CD4-positive, CD25-positive, alpha-beta regulatory T cell (primary cell): ENCODE results near the gene ACSL1. TPM values are rescaled to one million over a fixed set of nuclear protein-coding genes. Genes with fewer than 3 reads are reported as not detected.

Source experiments
- ATAC-seq, 2 donors: fragments of 150-1000 bp; cut with Tn5 transposase; one replicate each; pipeline ENCODE4 v1.10.0; 2021; ENCODE audit warnings: low read depth in 2 of 2, moderate number of reproducible peaks in 2 of 2, moderate library complexity in 1 of 2
- DNase-seq, 3 donors: peaks; one replicate each; pipeline versions ENCODE4 v3.0.0 to v3.0.0-alpha.2; 2012 to 2022; ENCODE audit warnings: mixed read lengths in 1 of 3
- H3K27ac ChIP-seq: one replicate; pipeline ENCODE4 v1.7.0; 2013; ENCODE audit warnings: mild to moderate bottlenecking, low read length; ENCODE audit not compliant: insufficient read depth, poor library complexity, severe bottlenecking
- H3K27me3 ChIP-seq: one replicate; pipeline ENCODE4 v1.7.0; 2013; ENCODE audit warnings: low read length; ENCODE audit not compliant: control insufficient read depth, insufficient read depth
- H3K36me3 ChIP-seq: one replicate; pipeline ENCODE4 v1.7.0; 2013; ENCODE audit warnings: mild to moderate bottlenecking, low read length, moderate library complexity; ENCODE audit not compliant: control insufficient read depth, insufficient read depth
- H3K4me1 ChIP-seq: 2 replicates; pipeline ENCODE4 v1.7.0; 2013; ENCODE audit warnings: mild to moderate bottlenecking, low read length; ENCODE audit not compliant: insufficient read depth, control insufficient read depth, poor library complexity, severe bottlenecking
- H3K4me3 ChIP-seq: one replicate; pipeline ENCODE4 v1.7.0; 2013; ENCODE audit warnings: low read depth, mild to moderate bottlenecking, low read length, moderate library complexity
- H3K9me3 ChIP-seq, 2 experiments: 1 replicate in 1 of 2; 2 replicates in 1 of 2; pipeline ENCODE4 v1.7.0; 2013; ENCODE audit warnings: low read length in 2 of 2, mild to moderate bottlenecking in 1 of 2, moderate library complexity in 1 of 2; ENCODE audit not compliant: control insufficient read depth in 2 of 2
- H3K27ac Mint-ChIP-seq, 3 donors: one replicate each; pipeline ENCODE4 v1.8.0; 2020 to 2022; ENCODE audit warnings: mild to moderate bottlenecking in 3 of 3, mixed read lengths in 3 of 3, moderate library complexity in 2 of 3
- H3K27me3 Mint-ChIP-seq: one replicate; pipeline ENCODE4 v1.8.0; 2022; ENCODE audit warnings: mild to moderate bottlenecking, mixed read lengths
- H3K36me3 Mint-ChIP-seq: one replicate; pipeline ENCODE4 v1.8.0; 2020; ENCODE audit warnings: mixed read lengths
- H3K4me1 Mint-ChIP-seq, 4 donors: one replicate each; pipeline ENCODE4 v1.8.0; 2020 to 2022; ENCODE audit warnings: mixed read lengths in 4 of 4, mild to moderate bottlenecking in 1 of 4
- H3K4me3 Mint-ChIP-seq, 4 donors: one replicate each; pipeline ENCODE4 v1.8.0; 2020 to 2022; ENCODE audit warnings: mild to moderate bottlenecking in 4 of 4, mixed read lengths in 4 of 4, moderate library complexity in 3 of 4
- H3K9me3 Mint-ChIP-seq, 7 donors: one replicate each; pipeline ENCODE4 v1.8.0; 2020 to 2022; ENCODE audit warnings: mixed read lengths in 7 of 7, mild to moderate bottlenecking in 3 of 7, moderate library complexity in 2 of 7
- polyA plus RNA-seq, 4 donors: library from polyadenylated mRNA; unstranded; fragments of 300-500 nt; fragmentation: Illumina TruSeq; gene quantifications; one replicate each; pipeline ENCODE4 v1.2.3, GENCODE V29; 2021
- total RNA-seq: library from RNA; stranded (reverse); gene quantifications from one replicate; pipeline ENCODE4 v1.2.3, GENCODE V29; 2022

ACSL1 gene
- total and polyA plus RNA-seq, 5 donors from 2014 or later, result 6.8 to 21.0 (median 9.4) TPM

DNA sequence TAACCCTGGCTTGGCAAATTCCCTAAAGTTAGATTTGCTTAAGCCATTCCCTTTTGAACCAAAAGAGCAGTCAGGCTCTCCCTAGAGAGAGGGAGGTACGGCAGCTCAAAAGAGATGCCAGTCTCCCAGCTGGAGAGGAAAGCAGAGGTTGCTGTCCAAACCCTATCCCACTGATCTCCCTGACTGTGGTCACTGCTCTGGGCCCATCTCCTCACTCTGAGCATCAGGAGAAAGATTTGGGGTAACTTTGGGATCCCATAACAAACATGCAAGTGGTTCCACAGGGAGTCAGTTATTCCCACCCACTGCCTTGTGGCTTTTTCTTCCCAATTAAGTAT is 17.1 kb downstream of the ACSL1 start:
- no peak overlapping the region for H3K4me3 Mint-ChIP-seq
- no peaks in the 10 kb centered on the region for H3K9me3 Mint-ChIP-seq
- Histone ChIP-seq H3K9me3 (no peaks in the 10 kb centered on the region), H3K4me3 (no peak overlapping the region), H3K27me3 (no peaks in the 10 kb centered on the region), H3K27ac (no peak overlapping the region), H3K36me3 (no peaks in the 10 kb centered on the region), H3K4me1 (no peaks in the 10 kb centered on the region)
- peaks cover 5 to 40% (median 19%) of the 10 kb centered on the region in 4 donors for H3K4me1 Mint-ChIP-seq
- ATAC-seq (no peak), DNase-seq (no peak)
- H3K27me3 Mint-ChIP-seq, result no peaks in the 10 kb centered on the region
- H3K36me3 Mint-ChIP-seq, result peaks cover 4% of the 10 kb centered on the region
- no peak overlapping the region for H3K27ac Mint-ChIP-seq

DNA sequence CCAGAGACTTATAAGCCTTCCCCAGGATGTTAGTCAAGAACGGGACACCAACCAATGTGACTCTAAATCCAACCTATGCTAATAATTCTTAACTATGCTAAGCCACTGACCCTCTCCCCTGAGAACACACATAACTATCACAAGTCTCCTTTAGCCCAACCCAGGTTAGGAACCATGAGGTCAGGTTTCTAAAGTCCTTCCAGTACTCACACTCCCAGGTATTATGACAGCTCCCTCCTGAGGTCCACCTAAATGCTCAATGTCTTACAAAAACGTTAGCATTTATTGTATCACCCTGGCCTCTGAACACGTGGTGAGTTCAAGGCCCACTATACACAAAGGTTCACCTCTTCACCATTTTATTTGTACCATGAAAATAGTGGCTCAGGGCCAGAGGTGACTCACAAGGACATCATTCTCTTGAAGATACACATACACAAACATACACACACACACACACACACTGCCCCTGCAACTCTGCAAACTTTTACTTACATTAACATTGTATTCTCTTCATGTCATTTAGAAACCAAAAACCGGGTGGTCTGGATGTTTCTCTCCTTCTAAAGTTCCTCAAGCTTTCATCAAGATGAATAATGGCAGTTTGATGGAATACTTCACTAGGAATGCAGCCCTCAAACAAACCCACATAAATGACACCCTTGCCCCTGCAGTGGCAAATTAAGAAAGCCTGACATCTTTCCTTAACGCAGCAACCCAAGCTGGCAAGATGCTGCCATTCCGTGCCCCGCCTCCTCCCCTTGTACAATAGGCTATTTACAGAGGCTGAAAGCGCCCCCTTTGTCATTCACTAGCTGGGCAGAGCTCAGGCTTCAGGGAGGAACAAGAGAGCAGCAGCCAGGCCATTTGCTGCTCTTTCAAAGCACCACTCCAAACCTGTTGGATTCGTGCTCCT is 17.7 kb downstream of the ACSL1 start:
- H3K4me3 ChIP-seq, result no peak overlapping the region
- Mint-ChIP-seq H3K9me3 (no peaks in the 10 kb centered on the region), H3K27me3 (no peaks in the 10 kb centered on the region), H3K4me3 (peak overlapping the region in 1 of 4 donors; percentile 39), H3K27ac (no peak overlapping the region), H3K4me1 (peaks cover 5 to 40% (median 20%) of the 10 kb centered on the region in 4 donors), H3K36me3 (peaks cover 4% of the 10 kb centered on the region)
- no peak for DNase-seq
- H3K4me1 ChIP-seq, result no peaks in the 10 kb centered on the region
- no peak for ATAC-seq
- no peaks in the 10 kb centered on the region for H3K27me3 ChIP-seq
- H3K36me3 ChIP-seq, result no peaks in the 10 kb centered on the region
- H3K27ac ChIP-seq, result no peak overlapping the region
- no peaks in the 10 kb centered on the region for H3K9me3 ChIP-seq

- Mint-ChIP-seq H3K9me3 (no peaks in the 10 kb centered on the region), H3K27ac (no peak overlapping the region), H3K36me3 (peaks cover 12% of the 10 kb centered on the region), H3K4me1 (peaks cover 5 to 38% (median 20%) of the 10 kb centered on the region in 4 donors), H3K4me3 (no peak overlapping the region), H3K27me3 (no peaks in the 10 kb centered on the region)
- DNase-seq, result no peak
- no peak for ATAC-seq
- Histone ChIP-seq H3K36me3 (peaks cover 4% of the 10 kb centered on the region), H3K27ac (no peak overlapping the region), H3K4me3 (no peak overlapping the region), H3K27me3 (no peaks in the 10 kb centered on the region), H3K9me3 (no peaks in the 10 kb centered on the region), H3K4me1 (no peaks in the 10 kb centered on the region)
Observed at GRCh38 chr4:184807256-184807655, 18.5 kb downstream of the ACSL1 start.

DNA sequence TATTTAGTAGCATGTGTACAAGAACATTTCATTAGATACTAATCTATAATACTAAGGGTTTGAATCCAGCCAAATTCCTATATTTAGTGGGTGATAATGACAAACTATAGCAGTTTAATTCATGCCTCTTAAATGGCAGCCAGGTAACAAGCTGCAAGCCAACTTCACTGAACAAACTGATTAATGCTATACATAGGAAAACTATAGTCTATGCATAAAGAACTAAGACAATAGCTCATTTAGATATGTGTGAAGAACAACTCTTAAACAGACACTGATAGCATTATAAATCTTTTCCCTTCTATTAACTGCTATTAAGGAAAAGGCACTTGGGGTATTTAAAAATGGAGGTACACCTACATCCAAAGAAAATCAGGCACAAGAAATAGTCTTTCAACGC is 19.1 kb downstream of the ACSL1 start:
- H3K36me3 ChIP-seq, result peaks cover 5% of the 10 kb centered on the region
- H3K4me1 ChIP-seq, result no peaks in the 10 kb centered on the region
- H3K9me3 ChIP-seq, result no peaks in the 10 kb centered on the region
- no peak overlapping the region for H3K4me3 ChIP-seq
- ATAC-seq (no peak), DNase-seq (no peak)
- Mint-ChIP-seq H3K4me1 (peaks cover 5 to 34% (median 19%) of the 10 kb centered on the region in 4 donors), H3K27ac (no peak overlapping the region), H3K36me3 (peaks cover 12% of the 10 kb centered on the region), H3K9me3 (no peaks in the 10 kb centered on the region), H3K4me3 (no peak overlapping the region), H3K27me3 (no peaks in the 10 kb centered on the region)
- H3K27me3 ChIP-seq, result no peaks in the 10 kb centered on the region
- H3K27ac ChIP-seq, result no peak overlapping the region

GRCh38 chr4:184806229-184806550 is 19.6 kb downstream of the ACSL1 start:
- DNase-seq (no peak), ATAC-seq (no peak)
- Histone ChIP-seq H3K27me3 (no peaks in the 10 kb centered on the region), H3K4me3 (no peak overlapping the region), H3K9me3 (no peaks in the 10 kb centered on the region), H3K36me3 (peaks cover 5% of the 10 kb centered on the region), H3K4me1 (no peaks in the 10 kb centered on the region), H3K27ac (no peak overlapping the region)
- Mint-ChIP-seq H3K36me3 (peaks cover 12% of the 10 kb centered on the region), H3K4me3 (no peak overlapping the region), H3K9me3 (no peaks in the 10 kb centered on the region), H3K27me3 (no peaks in the 10 kb centered on the region), H3K4me1 (peaks cover 5 to 34% (median 19%) of the 10 kb centered on the region in 4 donors), H3K27ac (no peak overlapping the region)

DNA sequence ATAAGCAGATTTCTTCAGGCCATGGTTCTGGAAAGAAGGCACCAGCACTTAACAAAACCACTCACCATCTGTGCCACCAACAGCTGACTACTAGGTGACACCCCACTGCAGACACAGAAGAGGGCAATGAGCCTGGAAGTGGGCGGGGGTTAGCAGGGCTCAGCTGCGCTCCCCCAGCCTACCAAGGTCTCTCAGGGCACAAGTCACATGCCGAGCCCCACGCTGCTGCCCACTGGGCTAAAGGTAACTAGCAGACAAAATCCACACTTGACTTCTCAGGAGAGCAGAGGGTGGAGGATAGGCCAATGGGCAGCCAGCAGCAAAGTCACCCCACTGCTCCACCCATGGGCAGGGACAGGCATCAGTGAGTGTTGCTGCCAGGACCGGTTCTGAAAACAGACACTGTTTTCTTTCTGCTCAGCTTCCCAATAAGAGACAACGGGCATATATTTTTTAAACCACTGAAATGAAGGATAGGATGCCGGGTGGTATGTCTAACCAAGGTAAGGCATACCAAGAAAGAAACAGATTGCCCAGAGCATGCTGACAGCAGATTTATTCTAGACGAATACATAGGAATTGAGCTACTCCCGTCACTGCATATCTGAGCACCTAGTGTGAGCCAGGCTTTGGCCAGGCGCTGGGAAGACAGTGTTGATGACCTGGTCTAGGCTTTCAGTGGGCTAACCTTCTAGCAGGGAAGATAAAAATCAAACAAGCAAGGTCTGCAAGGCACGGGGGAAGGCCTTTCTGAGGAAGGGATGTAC is 20.1 kb downstream of the ACSL1 start:
- H3K4me1 Mint-ChIP-seq, result peaks cover 5 to 34% (median 19%) of the 10 kb centered on the region in 4 donors
- Histone ChIP-seq H3K4me3 (no peak overlapping the region), H3K9me3 (no peaks in the 10 kb centered on the region), H3K36me3 (peaks cover 5% of the 10 kb centered on the region), H3K4me1 (no peaks in the 10 kb centered on the region), H3K27me3 (no peaks in the 10 kb centered on the region), H3K27ac (no peak overlapping the region)
- ATAC-seq (no peak), DNase-seq (no peak)
- no peaks in the 10 kb centered on the region for H3K27me3 Mint-ChIP-seq
- no peaks in the 10 kb centered on the region for H3K9me3 Mint-ChIP-seq
- peak overlapping the region in 1 of 3 donors; percentile 64 for H3K27ac Mint-ChIP-seq
- H3K4me3 Mint-ChIP-seq, result no peak overlapping the region
- peaks cover 11% of the 10 kb centered on the region for H3K36me3 Mint-ChIP-seq

DNA sequence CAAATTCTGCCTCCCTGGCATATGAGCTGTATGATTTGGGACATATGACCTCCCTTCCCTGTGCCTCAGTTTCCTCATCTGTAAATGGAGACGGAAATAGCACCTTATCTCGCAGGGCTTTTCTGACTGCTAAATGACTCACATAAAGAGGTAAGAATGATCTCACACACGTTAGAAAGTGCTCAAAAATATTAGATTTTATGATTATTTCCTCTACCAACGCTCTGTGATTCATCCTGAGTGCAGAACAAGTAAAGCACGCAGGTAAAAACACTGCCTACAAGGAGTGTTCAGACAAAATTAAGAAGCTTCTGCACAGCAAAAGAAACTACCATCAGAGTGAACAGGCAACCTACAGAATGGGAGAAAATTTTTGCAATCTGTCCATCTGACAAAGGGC is 21.1 kb downstream of the ACSL1 start:
- Mint-ChIP-seq H3K27ac (no peak overlapping the region), H3K36me3 (peaks cover 8% of the 10 kb centered on the region), H3K9me3 (no peaks in the 10 kb centered on the region)

More for the DNA sequence above, 21.1 kb downstream of the ACSL1 start:
- no peak for DNase-seq
- Mint-ChIP-seq H3K27me3 (no peaks in the 10 kb centered on the region), H3K4me3 (no peak overlapping the region), H3K4me1 (peaks cover 5 to 29% (median 20%) of the 10 kb centered on the region in 4 donors)
- no peak for ATAC-seq
- H3K27me3 ChIP-seq, result no peaks in the 10 kb centered on the region
- H3K9me3 ChIP-seq, result no peaks in the 10 kb centered on the region
- no peaks in the 10 kb centered on the region for H3K4me1 ChIP-seq
- peaks cover 5% of the 10 kb centered on the region for H3K36me3 ChIP-seq
- H3K4me3 ChIP-seq, result no peak overlapping the region
- H3K27ac ChIP-seq, result no peak overlapping the region
